Ramos (cell line): ENCODE measurements around the gene SECTM1.

ENCODE experiments used
- in situ Hi-C: fragments of 300-500 bp; cut with MboI; formaldehyde crosslinking; loops from one replicate; pipeline ENCODE4 v1.14.3; 2022; ENCODE audit warnings: low sequenced_read_pairs; ENCODE audit not compliant: unreplicated experiment

Gene SECTM1

DNA sequence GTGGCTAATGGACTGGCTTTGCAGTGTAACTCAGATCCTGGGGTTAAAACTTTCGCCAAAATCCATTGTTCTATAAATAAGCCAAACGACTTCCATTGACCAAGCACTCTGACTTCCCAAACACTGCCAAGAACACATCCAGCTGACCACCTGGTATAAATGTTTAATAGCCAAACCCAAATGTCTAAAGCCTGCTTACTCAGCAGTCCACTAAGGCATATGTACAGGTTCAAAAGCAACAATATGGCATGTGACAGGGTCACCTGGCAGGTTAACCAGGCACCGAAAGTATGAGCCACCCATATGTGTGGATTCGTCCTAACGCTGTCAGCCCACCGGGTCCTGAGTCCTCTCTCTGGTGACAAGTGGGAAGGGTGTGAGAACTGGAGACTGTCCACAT, 62.2 kb downstream of the SECTM1 start:
- in situ Hi-C loops: no loop called here
